DND-41 (cell line): ENCODE results near the gene BOD1L1.

Source experiments
- EZH2 ChIP-seq: IDR thresholded peaks from 3 replicates; pipeline ENCODE4 v1.6.1; 2012; ENCODE audit warnings: borderline replicate concordance, low read depth, mild to moderate bottlenecking, moderate library complexity, low read length, inconsistent platforms; ENCODE audit not compliant: severe bottlenecking
- TF ChIP-seq, protein P1 (sequence below): IDR thresholded peaks from 2 replicates; pipeline ENCODE4 v1.5.1; 2012; ENCODE audit warnings: borderline replicate concordance, low read length, moderate library complexity, mild to moderate bottlenecking; ENCODE audit not compliant: poor library complexity, severe bottlenecking; ENCODE audit errors: extremely low read depth

DNA sequence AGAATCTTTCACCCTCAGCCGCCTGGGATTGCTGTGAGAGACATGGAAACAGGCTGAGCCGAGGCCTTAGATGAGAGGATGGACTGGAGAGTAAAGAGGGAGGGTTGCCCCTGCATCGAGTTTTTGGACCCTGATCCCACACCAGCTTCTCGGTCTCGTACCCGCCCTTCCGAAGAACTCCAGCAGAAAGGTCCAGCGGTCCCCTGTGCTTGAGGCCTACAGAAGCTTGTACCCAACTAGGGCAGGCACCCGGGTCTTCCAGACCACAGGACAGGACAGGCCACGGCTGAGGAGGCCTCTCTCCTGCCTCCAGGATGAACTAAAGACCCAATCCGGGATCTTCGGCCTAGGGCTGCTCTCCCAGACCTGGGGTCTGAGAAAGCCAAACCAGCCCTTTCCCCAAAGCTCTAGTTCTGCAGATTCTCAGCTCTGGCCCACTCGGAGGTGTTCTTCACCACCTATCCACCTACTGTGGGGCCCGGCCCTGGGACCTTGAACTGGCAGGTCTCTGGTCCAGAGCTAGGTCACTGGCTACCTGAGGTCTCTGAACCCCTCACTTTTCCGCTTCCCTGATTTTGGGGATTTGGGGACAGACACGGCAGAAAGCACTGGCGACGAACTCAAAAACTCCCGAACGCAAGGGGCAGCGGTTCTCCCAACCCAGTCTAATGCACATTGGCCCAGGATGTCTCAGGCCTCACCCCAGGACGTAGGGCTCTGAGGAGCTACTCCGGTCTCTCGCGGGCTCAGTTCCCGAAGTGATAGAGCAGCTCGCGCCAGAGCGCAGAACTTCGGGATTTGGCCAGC, 84.3 kb downstream of the BOD1L1 start:
- TF ChIP-seq, protein P1, sequence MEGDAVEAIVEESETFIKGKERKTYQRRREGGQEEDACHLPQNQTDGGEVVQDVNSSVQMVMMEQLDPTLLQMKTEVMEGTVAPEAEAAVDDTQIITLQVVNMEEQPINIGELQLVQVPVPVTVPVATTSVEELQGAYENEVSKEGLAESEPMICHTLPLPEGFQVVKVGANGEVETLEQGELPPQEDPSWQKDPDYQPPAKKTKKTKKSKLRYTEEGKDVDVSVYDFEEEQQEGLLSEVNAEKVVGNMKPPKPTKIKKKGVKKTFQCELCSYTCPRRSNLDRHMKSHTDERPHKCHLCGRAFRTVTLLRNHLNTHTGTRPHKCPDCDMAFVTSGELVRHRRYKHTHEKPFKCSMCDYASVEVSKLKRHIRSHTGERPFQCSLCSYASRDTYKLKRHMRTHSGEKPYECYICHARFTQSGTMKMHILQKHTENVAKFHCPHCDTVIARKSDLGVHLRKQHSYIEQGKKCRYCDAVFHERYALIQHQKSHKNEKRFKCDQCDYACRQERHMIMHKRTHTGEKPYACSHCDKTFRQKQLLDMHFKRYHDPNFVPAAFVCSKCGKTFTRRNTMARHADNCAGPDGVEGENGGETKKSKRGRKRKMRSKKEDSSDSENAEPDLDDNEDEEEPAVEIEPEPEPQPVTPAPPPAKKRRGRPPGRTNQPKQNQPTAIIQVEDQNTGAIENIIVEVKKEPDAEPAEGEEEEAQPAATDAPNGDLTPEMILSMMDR: no peak
- no peak for TF ChIP-seq EZH2
